CD4-positive, alpha-beta T cell (primary cell): ENCODE results near the gene OR51E1. TPM values are rescaled to one million over a fixed set of nuclear protein-coding genes. Genes with fewer than 3 reads are reported as not detected.

Experiments
- ATAC-seq: fragments of 200-7000 bp; cut with Tn5 transposase; one replicate; pipeline ENCODE4 v1.10.0; 2022; ENCODE audit warnings: mild to moderate bottlenecking; ENCODE audit not compliant: poor library complexity
- CTCF ChIA-PET: fragments of 350-600 bp; sonication (Branson Sonifier 250); formaldehyde crosslinking; loops from one replicate; lab custom pipeline; 2021; ENCODE audit warnings: antibody characterized with exemption, inconsistent platforms; lab: Charles Lee
- POLR2A ChIA-PET: fragments of 350-600 bp; sonication (Branson Sonifier 250); formaldehyde crosslinking; loops from one replicate; lab custom pipeline; 2021; ENCODE audit warnings: antibody characterized with exemption, inconsistent platforms; lab: Charles Lee
- DNase-seq, 14 experiments: peaks; one replicate each; pipeline ENCODE4 v3.0.0-alpha.2; 2013 to 2020; ENCODE audit warnings: mixed read lengths in 2 of 14
- H3K27ac ChIP-seq, 2 donors: one replicate each; pipeline versions ENCODE4 v1.5.1 to v1.7.0; 2013; ENCODE audit warnings: low read length in 2 of 2, low read depth in 1 of 2, mild to moderate bottlenecking in 1 of 2
- H3K27me3 ChIP-seq, 2 experiments: 1 replicate in 1 of 2; 2 replicates in 1 of 2; pipeline versions ENCODE4 v1.6.1 to v1.7.0; 2013; ENCODE audit warnings: low read length in 2 of 2, control low read depth in 1 of 2, mild to moderate bottlenecking in 1 of 2, moderate library complexity in 1 of 2; ENCODE audit not compliant: insufficient read depth in 2 of 2, control insufficient read depth in 1 of 2
- H3K36me3 ChIP-seq: one replicate; pipeline ENCODE4 v1.6.1; 2013; ENCODE audit warnings: low read length, control low read depth; ENCODE audit not compliant: insufficient read depth
- H3K4me1 ChIP-seq: one replicate; pipeline ENCODE4 v1.6.1; 2013; ENCODE audit warnings: low read length, control low read depth; ENCODE audit not compliant: insufficient read depth
- H3K4me3 ChIP-seq: one replicate; pipeline ENCODE4 v1.5.1; 2013; ENCODE audit warnings: mild to moderate bottlenecking, low read length, moderate library complexity
- H3K9me3 ChIP-seq, 2 experiments: 1 replicate in 1 of 2; 2 replicates in 1 of 2; pipeline versions ENCODE4 v1.6.1 to v1.7.0; 2013; ENCODE audit warnings: low read length in 2 of 2, mild to moderate bottlenecking in 2 of 2, control low read depth in 1 of 2, moderate library complexity in 1 of 2; ENCODE audit not compliant: control insufficient read depth in 1 of 2, insufficient read depth in 1 of 2
- H3K27ac Mint-ChIP-seq: one replicate; pipeline ENCODE4 v1.8.0; 2020; ENCODE audit warnings: mixed read lengths
- H3K27me3 Mint-ChIP-seq: one replicate; pipeline ENCODE4 v1.8.0; 2021; ENCODE audit warnings: mixed read lengths
- H3K36me3 Mint-ChIP-seq: one replicate; pipeline ENCODE4 v1.8.0; 2021; ENCODE audit warnings: low read depth, mixed read lengths
- H3K4me1 Mint-ChIP-seq: one replicate; pipeline ENCODE4 v1.8.0; 2021; ENCODE audit warnings: low read depth, mixed read lengths
- H3K4me3 Mint-ChIP-seq: one replicate; pipeline ENCODE4 v1.8.0; 2020; ENCODE audit warnings: mild to moderate bottlenecking, mixed read lengths
- H3K9me3 Mint-ChIP-seq: one replicate; pipeline ENCODE4 v1.8.0; 2020; ENCODE audit warnings: mixed read lengths
- CTCF ChIP-seq: fragments of 200-600 bp; IDR thresholded peaks from one replicate; pipeline ENCODE4 v1.8.0; 2022; ENCODE audit warnings: antibody characterized with exemption, mild to moderate bottlenecking
- intact Hi-C, 2 experiments: fragments of 100-400 bp; cut with DNase I in 1 of 2; cut with micrococcal nuclease in 1 of 2; formaldehyde crosslinking; loops; one replicate each; pipeline versions ENCODE4 v1.15.1 to v1.9.0; 2023 to 2025; cut with DNase I, micrococcal nuclease
- total RNA-seq, 174 experiments: library from RNA in 2 of 174; stranded (reverse) in 2 of 174; gene quantifications; one replicate each; pipeline ENCODE4 v1.2.3 and lab custom pipeline; 2021 to 2026

OR51E1 gene
- total RNA-seq, 2 experiments from 2014 or later = not detected

GRCh38 chr11:4642043-4642442 is 1.7 kb upstream of the OR51E1 start:
- Histone ChIP-seq H3K27ac (no peak overlapping the region), H3K36me3 (no peaks in the 10 kb centered on the region), H3K9me3 (no peaks in the 10 kb centered on the region), H3K27me3 (peaks cover 4 to 6% of the 10 kb centered on the region in 2 experiments), H3K4me3 (no peak overlapping the region), H3K4me1 (peaks cover 3% of the 10 kb centered on the region)
- POLR2A ChIA-PET = no interaction called here
- no peaks in the 10 kb centered on the region for H3K9me3 Mint-ChIP-seq
- H3K4me1 Mint-ChIP-seq = no peaks in the 10 kb centered on the region
- ATAC-seq (no peak), DNase-seq (no peak)
- intact Hi-C loops = no loop called here
- peaks cover 40% of the 10 kb centered on the region for H3K27me3 Mint-ChIP-seq
- CTCF ChIA-PET = no interaction called here
- no peak for TF ChIP-seq CTCF
- no peak overlapping the region for H3K4me3 Mint-ChIP-seq
- no peak overlapping the region for H3K27ac Mint-ChIP-seq
- H3K36me3 Mint-ChIP-seq = no peaks in the 10 kb centered on the region

- Mint-ChIP-seq H3K9me3 (no peaks in the 10 kb centered on the region), H3K4me1 (no peaks in the 10 kb centered on the region), H3K27ac (no peak overlapping the region), H3K36me3 (no peaks in the 10 kb centered on the region), H3K4me3 (no peak overlapping the region), H3K27me3 (peaks cover 40% of the 10 kb centered on the region)
- Histone ChIP-seq H3K4me3 (no peak overlapping the region), H3K36me3 (no peaks in the 10 kb centered on the region), H3K27me3 (peaks cover 4 to 6% of the 10 kb centered on the region in 2 experiments), H3K9me3 (no peaks in the 10 kb centered on the region), H3K4me1 (no peaks in the 10 kb centered on the region), H3K27ac (no peak overlapping the region)
- intact Hi-C loops = no loop called here
- DNase-seq = no peak
- TF ChIP-seq CTCF = no peak
- CTCF ChIA-PET = no interaction called here
- ATAC-seq = no peak
- POLR2A ChIA-PET = no interaction called here
These were observed 706 bp upstream of the OR51E1 start for GRCh38 chr11:4643076-4643475.

- Histone ChIP-seq H3K4me1 (no peaks in the 10 kb centered on the region), H3K27me3 (peaks cover 4 to 6% of the 10 kb centered on the region in 2 experiments), H3K4me3 (no peak overlapping the region), H3K9me3 (no peaks in the 10 kb centered on the region), H3K36me3 (no peaks in the 10 kb centered on the region), H3K27ac (no peak overlapping the region)
- DNase-seq = no peak
- no peak for TF ChIP-seq CTCF
- intact Hi-C loops = no loop called here
- no peaks in the 10 kb centered on the region for H3K4me1 Mint-ChIP-seq
- no peaks in the 10 kb centered on the region for H3K9me3 Mint-ChIP-seq
- no peak overlapping the region for H3K27ac Mint-ChIP-seq
- CTCF ChIA-PET = no interaction called here
- H3K27me3 Mint-ChIP-seq = peaks cover 40% of the 10 kb centered on the region
- no peak overlapping the region for H3K4me3 Mint-ChIP-seq
- no peak for ATAC-seq
- POLR2A ChIA-PET = no interaction called here
- no peaks in the 10 kb centered on the region for H3K36me3 Mint-ChIP-seq
These were observed 451 bp downstream of the OR51E1 start for GRCh38 chr11:4644233-4644632.
